NK-92 (cell line): ENCODE data around the gene FAM20C.

Source experiments
- DNase-seq: peaks from one replicate; lab custom pipeline; 2025; ENCODE audit not compliant: unreplicated experiment; lab: John Stamatoyannopoulos, UW

The FAM20C gene

DNA sequence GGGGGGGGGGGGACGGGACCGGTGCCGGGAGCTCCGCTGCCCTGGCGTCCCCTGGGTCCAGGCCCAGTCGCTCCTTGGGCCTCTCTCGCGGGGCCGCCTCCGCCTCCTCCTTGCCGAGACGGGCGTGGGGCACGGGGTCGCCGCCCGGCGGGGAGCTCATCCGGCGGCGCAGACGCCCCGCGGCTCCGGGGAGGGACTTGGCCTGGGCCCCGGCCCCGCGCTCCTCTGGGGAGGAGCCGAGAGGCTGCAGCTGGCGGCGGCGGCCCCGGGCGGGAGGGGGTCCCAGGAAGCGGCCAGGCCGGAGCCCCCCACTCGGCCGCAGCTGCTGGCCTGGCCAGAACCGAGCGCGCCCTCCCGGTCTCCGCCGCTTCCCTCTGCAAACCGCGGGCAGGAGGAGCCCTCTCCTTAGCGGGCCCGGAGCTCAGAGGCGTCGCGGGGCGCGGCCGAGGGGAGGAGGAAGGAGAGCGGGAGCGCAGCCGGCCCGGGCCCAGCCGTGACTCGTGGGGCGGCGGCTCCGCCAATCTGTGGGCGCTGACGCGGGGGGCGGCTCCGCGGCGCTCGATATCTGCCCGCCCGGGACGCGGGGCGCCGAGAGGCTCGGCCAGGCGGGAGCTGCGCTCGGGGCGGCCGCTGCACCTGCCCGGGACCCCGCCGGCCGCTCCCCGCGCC is at the start of gene FAM20C:
TSS of gene FAM20C (plus strand) at position 591 of the 669 bp plus-strand sequence. CDS start 629 bp downstream, outside the sequence.
- no peak for DNase-seq

DNA sequence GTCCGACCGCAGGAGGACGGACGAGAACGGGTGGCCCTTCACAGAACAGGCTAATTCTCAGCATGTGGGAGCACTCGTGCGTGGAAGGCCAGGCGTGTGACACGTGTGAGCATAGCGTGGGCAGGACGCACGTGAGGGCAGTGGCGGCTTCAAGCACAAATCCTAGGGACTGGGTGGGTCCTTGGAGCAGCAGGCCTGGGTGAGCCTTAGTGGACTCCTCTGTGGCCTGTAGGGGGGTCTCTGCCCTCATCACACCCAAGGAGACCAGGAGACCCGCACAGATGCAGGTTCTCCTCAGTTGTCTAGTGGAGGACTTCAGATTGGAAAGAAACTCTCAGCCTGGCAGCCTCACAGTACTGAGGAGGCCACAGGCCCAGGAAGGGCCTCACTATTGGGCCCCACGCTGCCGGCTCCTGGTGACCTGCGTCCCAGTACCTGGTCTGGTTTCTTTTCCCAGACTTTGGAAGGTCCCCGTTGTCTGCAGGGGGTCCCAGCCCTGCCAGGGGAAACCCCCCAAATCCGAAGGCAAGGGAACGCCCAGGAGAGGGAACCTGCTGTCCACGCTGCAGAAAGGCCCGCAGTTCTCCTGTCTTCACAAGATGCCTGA is 49.1 kb upstream of the FAM20C start:
- no peak for DNase-seq

DNA sequence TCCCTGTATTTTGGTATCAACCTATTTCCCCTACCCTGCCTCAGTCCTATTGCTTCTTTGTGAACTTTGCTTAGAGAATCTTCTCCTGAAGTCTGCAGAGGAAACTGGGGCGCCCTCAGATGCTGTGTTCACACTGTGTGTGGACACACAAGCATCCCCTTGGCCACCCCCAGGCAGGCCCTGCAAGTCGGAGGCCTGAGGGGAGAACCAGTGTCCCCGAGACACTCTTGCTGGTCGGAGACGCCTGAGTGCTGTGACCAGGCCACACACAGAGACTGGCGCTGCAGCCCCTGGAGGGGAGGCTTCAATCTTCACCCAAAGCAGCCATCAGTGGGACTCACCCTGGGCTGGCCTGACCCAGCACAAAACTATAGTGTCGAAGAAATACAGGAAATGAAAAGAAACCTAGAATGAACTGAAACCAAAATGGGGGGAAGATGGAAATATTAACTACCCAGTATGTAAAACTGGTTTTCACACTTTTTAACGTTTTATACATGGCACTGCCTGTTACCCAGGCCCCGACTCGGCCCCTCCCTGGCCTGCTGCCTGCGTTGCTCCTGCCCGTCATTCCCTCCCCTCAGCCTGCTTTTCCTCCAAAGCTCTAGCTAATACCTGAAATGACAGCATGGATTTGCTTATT is 48.4 kb upstream of the FAM20C start:
- no peak for DNase-seq

DNA sequence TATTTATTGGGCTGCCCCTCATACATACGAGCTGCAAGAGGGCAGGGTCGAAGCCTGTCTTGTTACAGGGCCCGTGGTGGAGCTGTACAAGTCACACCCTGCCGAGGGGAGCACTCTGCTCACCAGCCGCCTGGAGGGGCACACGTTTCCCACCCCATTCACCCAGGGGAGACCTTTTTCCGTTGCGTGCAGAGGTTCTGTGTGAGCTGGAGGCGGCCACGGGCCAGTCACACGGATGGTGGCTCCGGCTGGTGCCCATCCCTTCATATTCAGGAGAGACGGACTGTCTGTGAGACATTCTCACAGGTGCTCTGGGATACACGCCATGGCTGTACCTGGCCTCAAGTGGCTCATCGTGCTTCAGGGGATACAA is 47.9 kb upstream of the FAM20C start:
- DNase-seq = no peak

DNA sequence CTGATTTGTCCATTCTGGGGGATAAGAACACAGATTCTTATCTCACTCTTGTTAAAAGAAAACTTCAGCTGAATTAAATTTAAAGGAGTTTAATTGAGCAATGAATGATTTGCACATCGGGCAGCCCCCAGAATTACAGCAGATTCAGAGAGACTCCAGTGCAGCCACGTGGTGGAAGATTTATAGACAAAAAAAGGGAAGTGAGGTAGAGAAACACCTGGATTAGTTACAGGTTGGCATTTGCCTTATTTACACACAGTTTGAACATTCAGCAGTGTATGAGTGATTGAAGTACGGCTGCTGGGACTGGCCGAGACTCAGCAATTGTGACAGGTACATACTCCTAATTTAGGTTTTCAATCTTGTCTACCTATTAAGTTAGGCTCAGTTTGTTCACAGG is 46.5 kb upstream of the FAM20C start:
- DNase-seq = no peak

DNA sequence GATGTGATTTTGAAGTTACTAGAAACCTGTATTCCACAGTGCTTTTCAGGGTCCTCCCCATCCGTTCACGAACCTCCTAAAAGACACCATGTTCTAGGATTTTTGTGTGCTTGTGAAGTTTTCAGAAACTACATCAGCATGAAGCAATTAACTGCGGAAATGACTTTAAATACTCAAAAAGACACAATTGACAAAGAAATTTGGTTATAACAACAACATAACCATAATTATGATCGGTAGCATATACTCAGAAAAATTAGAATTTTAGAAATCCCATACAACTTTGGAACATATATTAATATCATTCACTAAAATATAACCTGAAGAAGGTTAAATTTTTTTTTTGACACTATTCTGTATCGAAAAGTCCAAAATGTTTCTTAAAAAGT is 43.8 kb upstream of the FAM20C start:
- no peak for DNase-seq

DNA sequence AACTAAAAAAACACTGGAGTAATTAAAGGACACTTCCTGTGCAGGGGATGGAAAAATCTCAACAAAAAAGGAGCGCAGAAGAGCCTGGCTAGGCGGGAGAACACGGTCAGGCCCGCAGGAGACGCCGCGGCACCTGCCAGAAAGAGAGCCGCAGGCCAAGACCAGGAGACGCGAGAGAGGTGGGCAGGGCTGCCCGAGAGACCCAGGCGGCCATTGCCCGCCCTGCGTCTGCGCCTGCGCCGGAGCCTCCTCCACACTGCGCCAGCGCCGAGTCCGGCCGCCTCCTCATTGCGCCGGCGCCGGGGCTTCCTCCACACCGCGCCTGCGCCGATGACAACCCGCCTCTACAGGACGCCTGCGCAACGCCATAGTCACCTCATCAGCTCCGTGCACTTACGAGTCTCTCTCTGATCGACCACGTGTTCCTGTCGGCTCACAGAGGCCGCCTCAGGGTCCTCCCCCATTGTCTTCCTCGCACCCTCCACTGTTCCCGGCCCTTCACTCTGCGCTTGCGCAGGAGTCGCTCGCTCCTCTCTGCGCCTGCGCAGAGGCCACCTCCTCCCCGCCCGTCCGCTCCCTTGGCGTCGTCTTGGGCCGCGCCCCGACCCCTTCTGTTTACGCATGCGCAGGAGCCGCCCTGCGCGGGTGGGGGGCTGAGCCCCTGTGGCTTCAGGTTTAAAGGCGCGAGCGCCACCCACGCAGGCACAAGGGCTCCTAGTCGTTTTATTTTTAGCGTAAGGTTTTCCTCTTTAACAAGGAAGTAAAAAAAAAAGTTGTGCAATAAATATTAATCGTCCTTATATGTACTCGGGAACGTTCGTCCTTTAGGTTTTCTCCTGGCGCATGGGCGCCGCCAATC is 43.2 kb upstream of the FAM20C start:
- peak; percentile 81 for DNase-seq

DNA sequence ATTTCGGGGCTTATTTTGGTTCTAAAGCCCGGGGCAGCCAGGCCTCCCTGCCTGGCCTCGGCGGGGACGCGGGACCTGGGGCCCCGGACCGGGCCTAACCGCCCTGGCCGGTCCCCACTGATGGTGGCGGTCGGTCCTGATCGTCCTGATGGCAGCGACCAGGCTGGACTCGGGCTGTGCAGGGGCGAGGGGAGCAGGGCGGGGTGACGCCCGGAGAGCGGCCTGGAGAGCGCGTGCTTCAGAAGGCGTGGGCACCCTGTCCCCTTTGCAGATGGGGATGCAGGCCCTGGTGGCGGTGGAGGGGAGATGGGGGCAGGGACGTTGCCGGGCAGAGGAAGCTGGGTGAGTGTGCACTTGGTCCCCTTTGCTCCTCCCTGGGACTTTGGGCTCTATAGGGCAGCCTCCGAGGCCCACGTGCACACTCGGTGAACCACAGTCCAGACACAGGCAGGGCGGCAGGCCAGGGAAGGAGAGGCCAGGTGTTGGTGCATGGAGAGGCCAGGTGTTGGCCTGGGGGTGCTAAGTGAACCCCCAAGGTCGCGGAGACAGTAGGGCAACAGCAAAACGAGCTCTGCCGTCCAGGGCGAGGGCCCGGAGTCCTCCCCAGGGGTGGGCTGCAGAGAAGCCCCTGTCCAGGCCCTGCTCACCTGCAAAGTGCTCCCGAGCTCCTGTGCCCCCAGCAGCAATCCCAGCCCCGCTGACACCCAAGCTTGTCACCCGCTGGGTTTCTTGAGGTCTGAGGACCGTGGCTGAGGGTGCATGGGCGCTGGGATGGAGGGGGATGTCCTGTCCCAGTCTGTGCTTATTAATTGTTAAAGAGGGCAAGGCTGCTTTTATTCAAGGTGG is 42.4 kb upstream of the FAM20C start:
- no peak for DNase-seq

DNA sequence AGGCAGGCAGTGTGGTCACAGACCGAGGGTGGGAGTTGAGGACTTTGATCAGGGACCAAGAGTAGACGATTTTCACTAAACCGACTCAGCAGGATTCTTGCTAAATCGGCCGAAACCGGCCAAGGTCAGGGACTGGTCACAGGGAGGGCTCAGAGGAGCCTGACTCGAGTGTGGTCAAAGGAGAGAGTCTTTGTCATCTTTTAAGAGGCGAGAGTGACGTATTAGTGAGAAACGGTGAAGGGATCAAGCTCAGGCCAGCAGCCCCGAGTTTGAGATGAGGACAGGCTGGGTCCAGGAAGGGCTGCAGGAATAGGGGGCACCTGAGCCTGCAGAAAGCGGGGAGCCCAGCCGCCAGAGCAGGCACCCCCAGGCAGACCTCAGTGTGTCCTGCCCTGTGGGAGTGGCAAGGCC is 41.6 kb upstream of the FAM20C start:
- DNase-seq = no peak

DNA sequence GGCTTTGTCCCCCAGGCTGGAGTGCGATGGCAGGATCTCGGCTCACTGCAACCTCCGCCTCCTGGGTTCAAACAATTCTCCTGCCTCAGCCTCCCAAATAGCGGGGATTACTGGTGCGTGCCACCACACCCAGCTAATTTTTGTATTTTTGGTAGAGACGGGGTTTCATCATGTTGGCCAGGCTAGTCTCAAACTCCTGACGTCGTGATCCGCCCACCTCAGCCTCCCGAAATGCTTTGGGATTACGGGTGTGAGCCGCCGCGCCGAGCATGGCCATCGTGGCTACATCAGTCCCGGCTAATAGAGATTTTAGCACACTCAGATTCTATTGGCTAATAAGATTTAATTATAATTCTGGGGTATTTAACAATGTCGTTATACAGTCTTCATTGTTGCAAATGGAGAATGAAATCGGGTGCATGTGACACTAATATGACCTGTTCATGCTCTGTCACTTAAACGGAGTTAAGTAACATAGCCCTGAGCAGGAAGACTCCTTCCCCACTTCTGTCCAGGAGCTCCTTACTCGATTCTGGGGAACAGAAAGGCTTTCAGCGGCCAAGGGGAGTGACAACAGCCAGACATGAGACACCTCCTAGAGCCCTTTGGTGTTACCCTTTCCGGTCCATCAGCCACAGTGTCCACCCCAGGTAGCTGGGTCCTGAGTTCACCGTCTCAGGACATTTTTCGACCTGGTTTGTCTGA is 40.9 kb upstream of the FAM20C start:
- no peak for DNase-seq

DNA sequence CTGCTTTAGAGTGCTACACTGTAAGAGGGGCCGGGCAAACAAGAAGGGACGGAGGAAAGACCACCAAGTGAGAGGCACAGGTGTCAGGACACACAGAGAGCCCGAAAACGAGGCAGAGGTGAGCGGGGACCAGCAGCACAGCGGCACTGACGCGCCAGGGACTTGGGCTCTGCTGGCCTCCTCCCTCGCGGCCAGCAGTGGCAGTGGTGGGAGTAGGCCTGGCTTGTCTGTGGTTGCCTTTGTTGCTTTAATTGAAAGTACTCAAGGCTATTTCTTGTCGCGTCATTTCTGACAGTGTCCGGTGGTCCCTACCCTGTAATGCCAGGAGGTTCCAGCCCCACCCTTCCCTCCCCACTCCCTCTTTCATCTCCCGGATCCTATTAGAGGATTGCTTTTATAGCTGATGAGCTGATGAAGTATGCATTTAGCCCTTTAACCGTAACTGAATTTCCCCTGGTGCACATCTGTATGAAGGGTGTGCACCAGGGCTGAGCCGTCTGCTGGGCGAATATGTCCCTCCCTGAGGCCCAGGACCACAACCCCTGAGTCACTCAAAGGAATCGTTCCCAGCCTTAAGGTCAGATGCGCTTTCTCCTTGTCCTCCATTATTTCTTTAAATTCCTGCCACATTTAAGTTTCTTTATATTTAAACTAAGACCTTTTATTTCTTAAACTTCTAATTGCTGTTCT is 39.5 kb upstream of the FAM20C start:
- DNase-seq = no peak

DNA sequence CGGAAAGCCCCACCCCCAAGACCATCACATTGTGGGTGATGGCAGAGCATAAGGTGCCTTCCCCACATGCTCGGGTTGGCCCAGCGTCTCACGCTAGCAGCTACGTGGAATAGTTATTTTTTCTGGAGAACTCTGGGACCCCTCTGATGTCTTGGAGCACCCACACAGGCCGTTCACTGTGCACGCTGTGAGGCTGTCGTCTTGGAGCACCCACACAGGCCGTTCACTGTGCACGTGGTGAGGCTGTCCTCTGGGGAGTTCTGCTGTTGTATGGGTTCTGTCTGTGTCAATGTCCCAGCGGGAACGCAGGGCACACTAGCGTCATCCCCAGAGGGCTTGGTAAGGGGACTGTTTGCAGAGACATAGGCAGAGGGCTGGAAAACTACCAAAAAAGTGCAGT is 38.8 kb upstream of the FAM20C start:
- DNase-seq = no peak

DNA sequence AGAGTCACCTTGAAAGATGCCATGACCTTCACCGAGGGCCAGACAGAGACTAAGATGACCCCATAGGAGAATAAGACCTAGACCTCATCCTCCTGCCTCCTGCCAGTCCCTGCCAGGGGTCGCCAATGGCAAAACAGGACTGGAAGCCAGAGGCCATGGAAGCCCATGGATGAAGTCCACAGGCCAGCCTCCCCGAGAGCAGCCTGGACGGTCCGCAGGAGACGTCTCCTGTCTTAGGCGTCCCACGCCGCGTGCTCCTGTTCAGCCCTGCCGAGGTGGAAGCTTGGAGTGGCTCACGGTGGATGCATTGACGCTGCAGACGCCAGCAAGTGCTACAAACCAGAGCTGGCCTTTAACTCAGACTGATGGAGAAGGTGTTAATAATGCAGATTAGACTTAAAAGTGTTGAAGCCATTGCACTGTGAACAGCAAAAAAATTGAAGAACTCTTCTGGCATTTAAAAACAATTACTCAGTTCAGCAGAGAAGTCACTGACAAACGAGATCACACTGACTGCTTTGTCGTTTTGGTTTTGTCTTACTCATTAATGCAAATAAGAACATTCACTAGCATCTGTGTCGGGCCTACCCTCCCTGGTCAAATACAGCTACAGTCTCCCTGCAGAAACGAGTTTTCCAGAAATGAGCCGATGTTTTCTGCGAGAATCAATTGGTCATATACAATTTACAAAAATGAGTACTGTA is 38.1 kb upstream of the FAM20C start:
- DNase-seq = no peak

DNA sequence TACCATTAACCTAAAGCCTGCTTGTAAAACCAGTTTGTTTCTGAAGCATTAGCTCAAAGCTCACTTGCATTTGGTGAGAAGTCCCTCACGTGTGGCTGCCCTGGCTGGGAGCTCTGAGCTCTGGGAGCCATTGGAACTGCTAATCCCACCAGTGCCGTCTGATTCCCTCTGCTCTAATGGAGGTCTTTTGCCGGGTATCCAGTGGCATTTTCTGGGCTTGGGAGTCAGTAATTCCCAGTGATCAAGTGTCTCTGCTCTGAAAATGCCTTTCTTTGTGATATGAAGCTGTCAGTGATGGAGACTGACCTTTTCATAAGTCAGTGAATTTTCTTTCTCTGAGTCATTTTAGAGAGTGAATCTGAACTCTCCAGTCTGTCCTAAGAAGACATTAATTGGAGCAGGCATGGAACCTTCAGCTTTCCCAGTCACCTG is 36.9 kb upstream of the FAM20C start:
- no peak for DNase-seq

DNA sequence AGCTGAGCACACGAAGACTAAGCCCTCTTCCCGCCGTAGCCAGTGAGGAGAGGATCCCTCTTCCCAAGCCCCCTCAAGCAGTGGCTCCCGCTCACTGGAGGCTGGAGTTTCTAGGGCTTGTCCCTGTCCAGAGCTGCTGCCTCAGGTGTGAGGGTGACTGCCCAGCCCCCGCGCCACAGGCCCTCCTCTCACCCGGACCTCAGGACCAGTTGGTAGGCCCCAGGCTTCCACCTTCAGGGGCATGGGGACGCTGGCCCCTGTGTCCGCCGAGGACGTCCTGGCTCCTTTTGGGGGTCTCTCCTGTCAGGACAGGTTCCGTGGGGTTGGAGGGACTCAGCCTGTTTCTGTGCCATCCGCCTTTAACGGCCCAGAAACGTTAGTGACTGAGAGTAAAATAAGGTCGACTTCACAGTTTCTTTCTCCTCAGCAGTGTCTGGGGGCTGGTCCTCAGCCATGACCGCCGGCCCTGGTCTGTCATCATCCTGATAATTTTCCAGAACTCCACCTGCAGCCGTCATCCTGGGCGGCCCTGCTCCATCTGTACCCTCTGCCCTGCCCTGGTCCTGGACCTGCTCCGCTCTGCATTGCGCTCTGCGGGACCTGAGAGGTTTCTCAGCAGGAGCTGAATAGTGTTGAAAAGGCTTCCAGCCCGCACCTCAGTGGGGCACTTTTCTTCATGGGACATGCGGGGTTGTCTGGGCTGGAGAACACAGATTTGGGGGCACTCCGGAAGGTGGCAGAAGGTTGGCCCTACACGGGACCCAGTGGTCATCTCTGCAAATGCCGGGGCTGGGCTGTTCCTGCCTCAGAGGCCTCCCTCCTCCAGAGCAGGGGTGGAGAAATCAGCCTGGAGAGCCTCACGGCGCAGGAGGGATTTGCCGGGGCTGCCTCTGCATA is 36.0 kb upstream of the FAM20C start:
- no peak for DNase-seq

DNA sequence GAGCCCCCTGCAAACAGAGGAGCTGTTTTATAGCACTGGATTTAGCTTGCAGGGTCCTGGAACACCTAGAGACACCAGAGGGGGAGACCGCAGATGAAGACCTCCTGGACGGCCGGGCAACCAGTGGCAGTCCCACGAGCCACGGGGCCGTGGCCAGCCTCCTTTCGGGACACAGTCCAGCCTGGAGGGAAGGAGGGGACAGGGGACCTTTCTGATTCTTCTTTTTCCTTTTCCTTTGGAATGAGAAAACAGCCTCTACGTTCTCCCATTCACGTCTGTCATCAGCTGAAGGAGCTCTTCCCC is 35.4 kb upstream of the FAM20C start:
- no peak for DNase-seq

DNA sequence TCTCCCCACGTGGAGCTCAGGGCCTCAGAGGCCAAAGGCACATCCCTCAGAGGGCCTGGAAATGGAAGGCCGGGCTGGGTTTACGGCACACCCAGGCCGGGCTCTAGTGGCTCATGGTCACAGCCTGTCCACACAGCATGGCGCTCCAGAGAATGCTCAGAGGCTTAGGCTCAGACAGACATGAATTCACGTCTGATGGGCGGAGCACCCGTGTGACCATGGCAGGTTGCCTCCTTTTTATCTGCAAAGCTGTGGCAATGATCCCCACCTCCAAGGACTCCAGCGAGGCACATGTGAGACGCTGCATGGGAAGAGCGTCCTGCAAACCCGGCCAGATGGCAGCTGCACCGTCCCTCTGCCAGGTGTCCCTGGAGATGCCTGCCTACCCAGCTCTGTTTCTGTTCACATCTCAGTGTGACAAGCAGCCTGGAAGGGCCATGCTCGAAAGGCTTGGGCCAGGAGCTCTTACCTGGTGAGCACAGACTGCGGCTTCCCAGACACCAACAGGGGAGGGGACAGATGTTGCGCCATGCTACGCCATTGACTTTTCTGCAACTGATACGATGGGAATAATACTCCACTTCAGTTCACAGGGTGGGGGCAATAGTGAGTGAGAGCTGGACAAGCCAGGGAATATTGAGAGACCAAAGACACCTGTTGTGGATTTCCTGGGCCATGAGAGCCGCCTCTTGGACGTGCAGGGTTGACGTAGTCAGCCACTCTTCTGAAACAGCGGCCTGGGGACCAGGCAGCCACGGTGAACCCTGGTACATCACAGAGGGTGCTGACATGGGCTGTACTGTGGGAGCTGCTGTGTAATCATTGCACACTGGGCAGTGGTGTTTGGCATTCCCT is 34.4 kb upstream of the FAM20C start:
- no peak for DNase-seq
